Superior temporal gyrus (tissue), 1 donor: ENCODE measurements around the gene FAF1.
"Not testable (repeated sequence)": the region's sequence is repeated elsewhere in the genome, so short reads cannot be mapped to it uniquely, and the experiment has no call there.

Experiments
- DNase-seq: peaks from one replicate; pipeline ENCODE4 v3.0.0-alpha.2; 2016; ENCODE audit errors: extremely low spot score

FAF1 gene

DNA sequence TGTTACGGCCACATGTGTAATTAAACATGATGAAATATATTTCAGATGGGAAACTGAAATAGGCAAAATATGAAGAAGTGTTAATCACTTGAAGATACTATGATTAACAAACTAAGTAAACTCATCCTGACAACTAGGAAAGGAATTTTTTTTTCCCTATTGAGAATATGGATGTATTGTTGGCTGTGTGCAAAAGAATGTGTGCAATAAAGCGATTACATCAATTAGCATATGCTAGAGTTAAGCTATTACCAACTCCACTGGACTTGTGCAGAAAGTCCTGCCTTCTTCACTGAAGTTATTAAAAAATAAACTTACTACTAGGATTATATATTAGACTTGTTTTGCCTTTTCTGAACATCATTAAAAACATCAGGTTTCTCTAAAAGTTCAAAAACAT lies 393.7 kb downstream of the FAF1 start:
- DNase-seq = no peak

DNA sequence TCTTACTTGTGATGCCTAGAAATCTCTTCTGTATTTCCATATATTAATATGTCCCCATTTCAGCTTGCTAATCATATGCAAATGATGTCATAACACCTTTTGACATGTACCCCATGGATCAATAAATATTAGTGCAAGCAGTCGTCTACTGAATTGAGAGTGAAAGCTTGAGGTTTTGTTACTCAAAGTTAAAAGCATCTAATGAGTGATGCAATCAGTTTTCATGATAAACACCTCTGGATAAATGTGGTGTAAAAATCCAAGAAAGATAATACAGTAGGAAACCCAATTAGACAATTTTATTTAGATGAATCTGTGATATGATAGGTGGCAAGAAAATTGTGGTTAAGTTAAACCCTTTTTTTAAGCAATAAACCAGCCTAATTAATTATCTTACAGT lies 395.6 kb downstream of the FAF1 start:
- DNase-seq = no peak

DNA sequence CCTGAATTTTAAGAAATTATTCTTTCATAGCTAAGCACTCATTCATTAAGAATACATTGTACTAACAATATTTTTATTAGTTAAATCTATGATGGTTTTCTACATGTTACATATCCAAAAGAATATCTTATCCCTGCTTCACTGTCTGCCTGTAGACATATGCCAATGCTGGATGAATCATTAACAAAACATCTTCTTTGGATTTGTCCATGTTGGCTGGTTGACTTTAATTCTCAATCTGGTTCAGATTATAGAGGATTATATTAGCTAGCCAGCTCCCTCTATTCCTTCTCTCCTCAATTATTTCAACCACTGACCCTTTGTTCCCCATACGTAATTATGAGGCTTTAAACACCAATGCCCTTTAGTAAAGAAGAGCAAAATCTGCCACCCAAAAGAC lies 398.0 kb downstream of the FAF1 start:
- DNase-seq = no peak

DNA sequence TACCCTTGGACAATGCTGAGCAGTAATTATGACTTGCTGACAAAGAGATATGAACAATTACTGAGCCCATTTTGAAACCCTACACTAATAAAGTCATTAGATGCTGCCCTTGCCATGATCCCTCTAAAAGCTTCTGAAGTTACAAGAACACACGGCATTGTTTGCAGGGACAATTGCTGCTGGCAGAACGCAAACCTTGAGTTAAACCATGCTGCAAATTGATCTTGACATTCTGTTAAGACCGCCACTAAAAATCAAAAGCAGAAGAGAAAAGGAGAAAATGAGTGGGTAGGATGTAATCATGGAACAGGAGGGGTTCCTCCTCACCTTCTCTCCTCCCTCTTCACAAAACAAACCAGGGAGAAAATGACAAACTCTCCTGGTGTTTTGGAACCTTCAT lies 400.6 kb downstream of the FAF1 start:
- DNase-seq = no peak

DNA sequence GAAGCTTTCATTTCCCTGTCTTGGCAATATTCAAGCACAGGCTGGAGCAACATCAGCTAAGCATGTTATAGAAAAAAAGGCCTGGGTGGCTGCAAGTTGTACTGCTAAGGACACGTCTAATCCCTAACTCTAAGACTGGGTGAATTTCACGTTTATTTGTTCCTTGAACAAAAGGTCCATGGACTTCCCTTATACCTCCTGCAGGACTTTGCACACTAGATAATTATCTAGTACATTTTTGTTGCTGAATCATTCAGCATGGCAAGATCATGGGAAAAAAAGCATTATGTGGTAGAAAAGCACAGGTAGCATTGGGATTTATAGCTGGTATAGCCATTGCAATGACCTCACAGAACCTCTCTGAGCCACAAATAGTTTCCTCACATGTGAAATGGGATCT lies 406.1 kb downstream of the FAF1 start:
- DNase-seq = no peak

DNA sequence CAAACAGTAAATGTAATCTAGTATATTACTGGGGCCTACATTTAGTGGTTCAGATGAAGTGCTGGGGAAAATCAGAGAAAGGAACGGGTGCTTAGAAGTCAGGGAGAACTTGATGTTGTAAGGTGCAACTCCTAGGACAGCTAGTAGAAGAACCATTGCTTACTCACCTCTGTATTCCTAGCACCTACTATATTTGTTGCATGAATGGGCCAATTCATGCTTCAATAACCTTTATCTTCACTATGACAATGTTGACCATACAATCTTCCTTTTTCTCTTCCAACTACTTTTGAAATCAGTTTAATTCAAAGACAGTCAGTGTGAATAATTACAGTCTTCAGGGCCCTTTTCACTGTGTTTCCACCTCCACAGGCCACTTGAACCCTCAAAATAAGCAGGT lies 411.8 kb downstream of the FAF1 start:
- no peak for DNase-seq

DNA sequence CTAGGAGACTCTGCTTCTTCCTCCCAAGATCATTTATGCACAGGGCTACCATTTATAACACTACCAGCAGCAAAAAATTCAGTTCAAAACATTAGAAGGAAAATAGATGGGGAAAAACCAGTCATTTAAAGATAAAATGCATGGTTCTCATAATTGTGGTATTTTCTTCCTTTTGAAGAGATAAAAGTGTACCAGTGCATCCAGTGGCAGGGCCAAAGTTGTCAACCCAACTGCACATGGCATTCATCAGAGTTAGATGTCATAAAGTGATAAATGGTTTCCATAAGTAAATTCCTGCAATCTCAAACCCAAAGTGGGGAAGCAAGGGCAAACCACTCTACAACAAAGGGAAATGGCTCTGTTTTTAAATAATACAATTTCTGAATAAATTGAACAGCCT lies 417.7 kb downstream of the FAF1 start:
- DNase-seq = no peak

DNA sequence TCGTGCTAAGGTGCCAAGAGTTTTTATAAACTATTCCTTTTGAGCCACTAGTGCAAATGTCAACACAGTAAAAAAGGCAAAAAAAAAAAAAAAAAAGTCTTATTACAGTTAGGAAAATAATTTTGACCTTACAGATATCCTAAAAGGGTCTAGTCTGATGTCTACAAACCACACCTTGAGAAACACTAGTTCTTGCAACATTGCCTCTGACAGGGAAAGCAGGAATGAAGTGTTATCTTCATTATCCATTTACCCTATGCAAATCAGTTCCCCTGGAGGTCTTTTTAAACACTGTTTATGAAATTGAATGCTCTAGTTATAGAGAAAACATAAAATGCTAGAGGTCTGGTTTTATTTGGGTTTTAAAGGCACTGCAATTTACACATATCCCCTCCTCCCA lies 421.6 kb downstream of the FAF1 start:
- DNase-seq = no peak

DNA sequence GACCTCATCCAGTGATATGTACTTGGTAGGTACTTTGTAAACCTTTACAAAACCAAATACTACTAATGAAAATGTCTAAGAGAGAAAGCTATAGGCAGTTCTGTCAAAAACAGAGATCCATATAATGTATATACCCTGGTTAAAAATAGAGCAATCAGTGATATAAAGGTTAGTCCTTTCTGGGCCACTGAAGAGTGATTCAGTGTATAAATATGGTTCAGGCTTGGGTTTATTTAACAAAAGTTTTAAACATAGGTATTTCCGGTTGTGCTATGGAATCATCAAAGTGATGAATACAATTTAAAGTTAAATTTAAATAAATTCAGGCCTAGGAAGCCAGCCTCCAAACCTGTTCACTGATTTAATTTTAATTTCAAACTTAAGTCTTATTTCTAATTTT lies 428.5 kb downstream of the FAF1 start:
- DNase-seq = no peak

DNA sequence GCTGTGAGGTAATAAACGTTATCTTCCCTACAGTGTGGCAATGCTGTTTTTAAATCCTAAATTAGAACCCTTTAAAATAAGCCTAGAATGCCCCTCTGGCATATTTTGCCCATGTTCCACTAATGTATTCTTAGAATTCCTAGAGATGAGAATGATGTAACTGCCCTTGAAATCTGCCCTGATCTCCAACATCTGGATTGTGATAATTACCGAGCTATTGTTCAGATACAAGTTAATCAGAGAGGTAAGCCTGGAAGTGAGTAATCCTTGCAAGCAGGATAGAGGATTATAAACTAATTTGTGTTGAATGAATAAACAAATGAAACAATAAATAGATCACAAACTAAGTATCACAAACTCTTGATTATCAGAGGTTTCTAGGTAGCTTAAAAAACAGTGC lies 429.0 kb downstream of the FAF1 start:
- DNase-seq = no peak

DNA sequence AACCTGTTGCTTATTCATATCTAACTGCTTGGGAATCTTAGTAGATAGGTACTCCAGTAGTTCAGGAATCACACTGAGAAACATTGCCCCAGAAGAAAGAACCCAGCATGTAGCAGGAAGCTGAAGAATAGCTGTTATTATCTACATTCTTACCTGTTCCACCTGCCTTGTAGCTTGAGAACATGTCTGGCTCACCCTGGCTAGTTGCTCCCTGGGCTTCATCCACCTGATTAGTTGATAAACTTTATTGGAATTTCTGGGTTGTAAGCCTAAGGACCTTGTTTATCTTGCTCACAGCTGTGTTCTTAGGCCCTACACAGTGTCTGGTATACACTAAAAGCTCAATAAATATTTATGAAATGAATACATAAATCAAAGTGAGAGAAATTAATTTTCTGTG lies 430.6 kb downstream of the FAF1 start:
- DNase-seq = no peak

DNA sequence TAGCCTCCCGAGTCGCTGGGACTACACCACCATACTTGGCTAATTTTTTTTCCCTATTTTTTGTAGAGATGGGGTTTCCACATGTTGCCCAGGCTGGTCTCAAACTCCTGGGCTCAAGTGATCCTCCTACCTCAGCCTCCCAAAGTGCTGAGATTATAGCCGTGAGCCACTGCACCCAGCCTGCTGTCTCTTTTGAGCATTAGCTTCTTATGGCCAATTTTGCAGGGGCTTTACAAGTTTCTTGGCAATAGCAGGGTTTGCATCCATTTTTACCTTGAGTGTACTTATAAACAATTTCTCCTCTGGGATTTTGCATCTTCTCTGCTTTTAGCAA lies 432.1 kb downstream of the FAF1 start:
- DNase-seq = not testable (repeated sequence)

DNA sequence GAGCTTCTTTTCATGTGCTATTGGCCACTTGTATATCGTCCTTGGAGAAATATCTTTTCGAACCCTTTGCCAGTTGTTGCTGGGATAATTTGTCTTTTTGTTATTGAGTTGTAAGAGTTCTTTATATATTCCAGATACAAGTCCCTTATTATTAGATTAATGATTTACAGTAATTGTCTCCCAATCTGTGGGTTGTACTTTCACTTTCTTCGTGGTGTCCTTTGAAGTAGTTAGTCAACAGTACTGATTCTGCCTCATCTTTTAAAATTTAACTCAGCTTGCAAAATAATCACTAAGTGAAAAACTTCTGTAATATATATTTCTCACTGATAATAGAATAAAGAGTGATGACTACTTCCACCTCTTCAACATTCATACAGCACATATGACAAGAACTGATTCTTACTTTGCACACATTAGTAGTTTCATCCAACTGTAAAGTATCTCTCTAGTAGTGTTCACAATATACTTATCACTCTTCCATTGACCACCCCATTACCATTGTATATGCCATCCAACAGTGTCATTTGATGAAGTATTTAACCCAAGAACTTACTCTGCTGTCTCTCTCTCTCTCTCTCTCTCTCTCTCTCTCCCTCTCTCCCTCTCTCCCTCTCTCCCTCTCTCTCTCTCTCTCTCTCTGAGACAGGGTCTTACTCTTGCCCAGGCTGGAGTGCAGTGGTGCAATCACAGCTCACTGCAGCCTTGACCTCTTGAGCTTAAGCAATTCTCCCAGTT lies 432.6 kb downstream of the FAF1 start:
- no peak for DNase-seq

DNA sequence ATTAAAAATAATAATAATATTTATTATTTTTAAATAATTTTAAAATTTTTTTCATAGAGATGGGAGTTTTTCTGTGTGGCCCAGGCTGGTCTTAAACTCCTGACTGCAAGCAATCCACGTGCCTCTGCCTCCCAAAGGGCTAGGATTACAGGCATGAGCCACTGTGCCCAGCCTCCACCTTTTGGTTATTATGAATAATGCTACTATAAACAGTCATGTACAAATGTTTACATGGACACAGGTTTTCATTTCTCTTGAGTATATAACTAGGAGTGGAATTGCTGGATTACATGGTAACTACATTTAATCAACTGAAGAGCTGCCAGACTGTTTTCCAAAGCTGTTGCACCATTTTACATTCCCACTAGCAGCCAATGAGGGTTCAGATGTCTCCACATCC lies 433.6 kb downstream of the FAF1 start:
- no peak for DNase-seq

DNA sequence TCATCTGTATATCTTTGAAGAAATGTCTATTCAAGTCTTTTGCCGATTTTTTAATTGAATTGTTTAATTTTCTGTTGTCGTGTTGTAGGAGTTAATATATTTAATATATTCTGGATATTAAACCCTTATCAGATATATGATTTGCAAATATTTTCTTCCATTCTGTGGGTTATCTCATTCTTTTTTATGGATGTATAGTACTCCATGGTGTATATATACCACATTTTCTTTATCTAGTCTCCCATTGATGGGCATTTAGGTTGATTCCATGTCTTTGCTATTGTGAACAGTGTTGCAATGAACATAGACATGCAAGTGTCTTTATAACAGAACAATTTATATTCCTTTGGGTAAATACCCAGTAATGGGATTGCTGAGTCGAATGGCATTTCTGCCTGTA lies 436.5 kb downstream of the FAF1 start:
- DNase-seq = no peak

DNA sequence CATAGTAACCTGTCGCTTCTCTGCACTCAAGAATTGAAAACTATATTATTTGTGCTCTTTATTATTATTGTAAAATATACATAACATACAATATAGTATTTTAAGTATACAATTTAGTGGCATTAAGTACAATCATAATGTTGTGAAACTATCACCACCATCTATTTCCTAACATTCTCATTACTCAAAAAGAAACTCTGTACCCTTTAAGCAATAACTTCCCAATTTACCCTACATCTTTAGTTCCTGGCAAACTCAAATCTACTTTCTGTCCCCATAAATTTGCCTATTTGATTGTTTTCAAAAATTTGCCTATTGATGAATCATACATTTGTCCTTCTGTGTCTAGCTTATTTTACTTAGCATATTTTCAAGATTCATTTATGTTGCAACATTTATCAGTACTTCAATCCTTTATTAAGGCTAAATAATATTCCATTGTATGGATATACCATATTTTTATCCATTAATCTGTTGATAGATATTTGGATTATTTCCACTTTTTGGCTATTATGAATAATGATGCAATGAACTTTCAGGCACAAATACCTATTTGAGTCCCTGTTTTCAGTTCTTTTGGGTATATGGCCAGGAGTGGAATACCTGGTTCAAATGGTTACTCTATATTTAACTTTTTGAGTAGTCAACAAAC lies 437.2 kb downstream of the FAF1 start:
- DNase-seq = no peak

DNA sequence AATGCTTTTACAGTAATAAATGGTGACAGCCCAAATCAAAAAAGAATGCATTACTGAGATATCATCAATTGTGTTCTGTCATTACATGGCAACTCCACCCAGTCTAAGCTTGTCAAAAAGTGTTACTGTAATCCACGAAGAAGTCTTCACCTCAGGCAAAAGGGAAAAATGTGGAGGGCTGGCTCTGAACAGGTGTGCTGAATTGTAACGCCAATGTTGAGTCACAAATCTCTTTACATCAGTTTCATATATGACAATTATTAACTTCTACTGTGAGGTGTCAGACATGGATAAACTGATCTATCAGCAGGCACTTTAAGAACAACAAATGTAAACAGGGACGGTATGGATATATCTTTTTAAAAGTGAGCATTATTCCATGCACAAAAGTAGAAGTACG lies 438.4 kb downstream of the FAF1 start:
- no peak for DNase-seq

DNA sequence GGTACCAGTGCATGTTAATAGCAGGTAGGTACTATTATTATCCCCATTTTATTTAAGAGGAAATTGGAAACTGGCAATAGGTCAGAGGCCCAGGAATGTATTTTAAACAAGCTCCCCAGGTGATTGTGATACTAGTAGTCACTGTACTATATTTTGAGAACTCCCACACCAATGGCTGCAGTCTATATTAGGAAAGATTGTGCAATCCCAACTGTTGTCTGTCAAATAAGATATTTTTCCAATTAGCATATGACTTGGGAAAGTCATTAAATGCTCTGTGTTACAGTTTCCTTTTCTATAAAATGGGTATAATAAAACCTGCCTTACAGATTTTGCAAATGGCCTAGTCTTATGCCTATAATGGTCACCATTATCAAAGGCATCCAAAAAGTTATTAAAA lies 442.6 kb downstream of the FAF1 start:
- DNase-seq = no peak

DNA sequence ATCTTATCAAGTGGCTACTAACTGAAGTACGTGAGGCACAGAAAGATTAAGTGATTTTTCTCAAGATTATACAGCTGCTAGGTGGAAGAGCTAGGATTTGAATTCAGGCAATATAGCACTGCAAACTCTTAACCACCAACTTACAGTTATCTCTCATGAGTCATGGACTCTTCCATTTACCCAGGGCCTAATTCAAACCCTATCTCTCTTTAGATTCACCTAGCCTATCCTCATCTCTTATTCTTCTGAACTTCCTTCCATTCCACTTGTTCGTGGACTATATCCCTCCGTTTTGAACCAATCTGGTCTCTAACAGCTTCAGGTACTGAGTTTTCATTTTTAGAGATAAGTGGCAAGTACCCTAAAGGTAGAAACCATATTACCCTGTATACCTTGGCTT lies 444.0 kb downstream of the FAF1 start:
- DNase-seq = no peak

DNA sequence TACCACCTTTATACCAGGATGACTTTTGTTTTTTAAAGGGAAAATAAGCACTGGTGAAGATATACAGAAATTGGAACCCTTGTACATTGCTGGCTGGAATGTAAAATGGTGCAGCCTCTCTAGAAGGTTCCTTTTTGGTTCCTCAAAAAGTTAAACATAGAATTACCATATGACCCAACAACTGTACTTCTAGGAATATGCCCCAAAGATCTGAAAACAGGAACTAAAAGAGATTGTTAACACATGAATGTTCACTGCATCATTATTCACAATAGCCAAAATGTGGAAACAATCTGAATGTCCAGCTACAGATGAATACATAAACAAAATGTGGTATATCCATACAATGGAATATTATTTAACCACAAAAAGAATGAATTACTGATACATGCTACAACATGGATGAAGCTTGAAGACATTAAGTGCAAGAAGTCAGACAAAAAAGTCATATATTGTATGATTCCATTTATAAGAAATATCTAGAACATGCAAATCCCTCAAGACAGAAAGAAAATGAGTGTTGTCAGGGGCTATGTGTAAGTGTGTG lies 452.0 kb downstream of the FAF1 start:
- no peak for DNase-seq

DNA sequence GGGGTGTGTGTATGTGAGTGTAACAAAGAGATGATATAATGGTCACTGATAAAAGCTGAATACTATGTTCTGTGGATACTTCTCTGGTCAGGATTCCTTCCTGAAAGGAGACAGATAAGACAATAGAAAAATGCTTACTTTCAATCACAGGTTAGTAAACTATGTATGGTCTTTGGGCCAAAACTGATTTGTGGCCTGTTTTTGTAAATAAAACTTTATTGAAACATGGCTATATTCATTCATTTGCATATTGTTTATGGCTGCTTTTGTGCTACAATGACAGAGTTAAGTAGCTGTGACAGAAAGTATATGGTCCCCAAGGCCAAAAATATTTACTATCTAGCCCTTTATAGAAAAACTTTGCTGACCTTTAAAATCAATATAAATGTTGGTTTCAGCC lies 454.6 kb downstream of the FAF1 start:
- DNase-seq = no peak

DNA sequence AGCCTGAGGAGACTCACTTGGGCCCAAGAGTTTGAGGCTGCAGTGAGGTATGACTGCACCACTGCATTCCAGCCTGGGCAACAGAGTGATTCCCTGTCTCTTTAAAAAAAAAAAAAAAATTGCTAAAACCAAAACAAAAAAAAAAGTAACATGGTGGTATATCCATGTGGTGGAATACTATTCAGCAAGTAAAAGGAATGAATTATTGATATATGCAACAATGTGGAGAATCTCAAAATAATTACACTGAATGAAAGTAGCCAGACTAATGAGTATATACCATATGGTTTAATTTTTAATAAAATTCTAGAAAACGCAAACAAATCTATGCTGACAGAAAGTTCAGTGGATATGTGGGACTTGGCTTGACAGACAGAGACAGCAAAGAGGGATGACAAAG lies 456.6 kb downstream of the FAF1 start:
- no peak for DNase-seq

DNA sequence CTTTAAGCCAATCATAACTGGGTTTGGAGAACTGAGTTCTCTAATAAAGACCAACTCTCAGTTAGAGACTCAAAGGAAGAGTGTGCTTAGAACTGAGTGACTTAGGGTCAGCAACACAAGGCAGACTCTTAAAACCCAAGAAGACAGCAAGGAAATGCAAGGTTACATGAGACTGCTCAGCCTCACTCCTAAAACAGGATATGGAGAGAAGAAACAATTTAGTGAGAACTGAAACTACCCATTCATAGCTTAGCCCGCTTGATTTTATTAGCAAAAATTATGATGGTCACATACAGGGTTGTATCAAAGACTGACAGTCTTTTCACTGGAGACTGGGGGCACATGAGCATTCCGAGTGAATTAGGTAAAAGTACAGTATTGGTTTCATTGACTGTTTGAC lies 457.9 kb downstream of the FAF1 start:
- DNase-seq = no peak

DNA sequence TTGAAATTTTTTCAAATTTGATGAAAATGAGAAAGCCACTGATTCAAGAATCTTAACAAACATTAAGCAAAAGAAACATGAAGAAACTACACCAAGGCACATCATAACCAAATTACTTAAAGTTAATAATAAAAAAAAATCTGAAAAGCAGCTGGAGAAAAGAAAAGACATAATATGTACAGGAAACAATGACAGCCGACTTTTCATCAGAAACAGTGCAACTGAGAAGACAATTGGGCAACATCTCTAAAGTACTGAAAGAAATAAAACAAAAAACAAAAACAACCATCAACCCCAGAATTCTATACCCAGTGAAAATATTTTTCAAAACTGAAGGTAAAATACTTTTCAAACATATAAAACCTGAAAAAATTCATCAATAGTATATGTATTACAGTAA lies 463.1 kb downstream of the FAF1 start:
- no peak for DNase-seq
